Breast epithelium (tissue), 4 donors: ENCODE measurements around the gene SUFU. TPM values are rescaled to one million over a fixed set of nuclear protein-coding genes. Genes with fewer than 3 reads are reported as not detected.

Experiments
- DNase-seq, 2 donors: peaks; one replicate each; pipeline ENCODE4 v3.0.0-alpha.2; 2019; ENCODE audit warnings: low spot score in 2 of 2
- H3K27ac ChIP-seq, 2 donors: fragments of 200-600 bp; sonication (generic) in 1 of 2; one replicate each; pipeline ENCODE4 v1.5.1; 2016 to 2019; ENCODE audit warnings: mild to moderate bottlenecking in 1 of 2
- H3K27me3 ChIP-seq, 2 donors: fragments of 200-600 bp; sonication (generic) in 1 of 2; one replicate each; pipeline versions ENCODE4 v1.5.1 to v1.6.0; 2017 to 2019; ENCODE audit warnings: control low read depth in 1 of 2, mild to moderate bottlenecking in 1 of 2
- H3K36me3 ChIP-seq: fragments of 200-600 bp; one replicate; pipeline ENCODE4 v1.5.1; 2019
- H3K4me1 ChIP-seq, 2 donors: fragments of 200-600 bp; sonication (generic); one replicate each; pipeline ENCODE4 v1.5.1; 2016 to 2019; ENCODE audit warnings: control low read depth in 1 of 2
- H3K4me3 ChIP-seq, 3 donors: fragments of 200-600 bp; sonication (generic); 1 replicate in 2 of 3; 2 replicates in 1 of 3; pipeline ENCODE4 v1.5.1; 2016 to 2019; ENCODE audit warnings: mild to moderate bottlenecking in 3 of 3, moderate library complexity in 2 of 3
- H3K9me3 ChIP-seq, 2 donors: fragments of 200-600 bp; sonication (generic) in 1 of 2; one replicate each; pipeline ENCODE4 v1.5.1; 2016 to 2019; ENCODE audit warnings: control low read depth in 1 of 2
- POLR2A ChIP-seq: fragments of 450-650 bp; IDR thresholded peaks from one replicate; pipeline ENCODE4 v1.6.1; 2016; ENCODE audit warnings: antibody characterized with exemption, mild to moderate bottlenecking, moderate library complexity
- POLR2AphosphoS5 ChIP-seq, 3 donors: sonication (generic); formaldehyde crosslinking; IDR thresholded peaks; one replicate each; pipeline ENCODE4 v1.6.1; 2017; ENCODE audit warnings: antibody characterized with exemption in 3 of 3
- intact Hi-C: fragments of 100-400 bp; cut with DNase I; formaldehyde crosslinking; loops from one replicate; pipeline ENCODE4 v1.15.1; 2023; ENCODE audit warnings: low total_unique reads
- total RNA-seq, 3 donors: library from RNA; depleted of rRNA; stranded (reverse); fragments of >200 nt; gene quantifications; one replicate each; pipeline ENCODE4 v1.1.0, GENCODE V29; 2016
- TF ChIP-seq, protein P1 (sequence below), 3 donors: fragments of 450-650 bp; IDR thresholded peaks; one replicate each; pipeline ENCODE4 v1.5.1; 2016 to 2017; ENCODE audit warnings: antibody characterized with exemption in 3 of 3, mild to moderate bottlenecking in 3 of 3, moderate library complexity in 3 of 3

The SUFU gene
- total RNA-seq, 3 donors from 2014 or later, result 6.2 to 9.1 (median 8.6) TPM

DNA sequence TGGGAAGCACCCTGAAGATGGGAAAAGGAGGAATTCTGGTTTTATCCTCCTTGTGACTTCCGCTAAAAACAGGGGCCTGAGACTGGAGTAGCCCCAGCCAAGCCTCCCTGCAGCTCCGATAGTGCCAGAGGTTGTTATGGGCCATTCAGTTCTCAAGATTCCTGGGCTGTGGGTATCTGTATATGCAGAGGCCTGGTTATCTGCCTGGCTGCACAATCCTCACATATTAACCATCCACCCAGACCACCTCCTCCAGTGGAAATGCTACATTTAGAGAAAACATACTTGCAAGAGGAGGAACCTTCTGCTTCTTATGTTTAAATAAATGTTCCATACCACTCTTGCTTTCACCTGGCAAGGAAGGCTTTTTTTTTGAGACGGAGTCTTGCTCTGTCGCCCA lies 175.8 kb downstream of the SUFU start:
- Histone ChIP-seq H3K4me1 (peaks cover 13 to 26% of the 10 kb centered on the region in 2 donors), H3K27me3 (no peaks in the 10 kb centered on the region), H3K27ac (no peak overlapping the region), H3K36me3 (no peaks in the 10 kb centered on the region), H3K9me3 (no peaks in the 10 kb centered on the region), H3K4me3 (no peak overlapping the region)
- TF ChIP-seq POLR2A, result no peak
- TF ChIP-seq, protein P1, sequence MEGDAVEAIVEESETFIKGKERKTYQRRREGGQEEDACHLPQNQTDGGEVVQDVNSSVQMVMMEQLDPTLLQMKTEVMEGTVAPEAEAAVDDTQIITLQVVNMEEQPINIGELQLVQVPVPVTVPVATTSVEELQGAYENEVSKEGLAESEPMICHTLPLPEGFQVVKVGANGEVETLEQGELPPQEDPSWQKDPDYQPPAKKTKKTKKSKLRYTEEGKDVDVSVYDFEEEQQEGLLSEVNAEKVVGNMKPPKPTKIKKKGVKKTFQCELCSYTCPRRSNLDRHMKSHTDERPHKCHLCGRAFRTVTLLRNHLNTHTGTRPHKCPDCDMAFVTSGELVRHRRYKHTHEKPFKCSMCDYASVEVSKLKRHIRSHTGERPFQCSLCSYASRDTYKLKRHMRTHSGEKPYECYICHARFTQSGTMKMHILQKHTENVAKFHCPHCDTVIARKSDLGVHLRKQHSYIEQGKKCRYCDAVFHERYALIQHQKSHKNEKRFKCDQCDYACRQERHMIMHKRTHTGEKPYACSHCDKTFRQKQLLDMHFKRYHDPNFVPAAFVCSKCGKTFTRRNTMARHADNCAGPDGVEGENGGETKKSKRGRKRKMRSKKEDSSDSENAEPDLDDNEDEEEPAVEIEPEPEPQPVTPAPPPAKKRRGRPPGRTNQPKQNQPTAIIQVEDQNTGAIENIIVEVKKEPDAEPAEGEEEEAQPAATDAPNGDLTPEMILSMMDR (IDR thresholded peaks at IDR 0.05), result no peak
- TF ChIP-seq POLR2AphosphoS5 (IDR thresholded peaks at IDR 0.05), result no peak
- DNase-seq, result no peak
- intact Hi-C loops, result no loop called here

DNA sequence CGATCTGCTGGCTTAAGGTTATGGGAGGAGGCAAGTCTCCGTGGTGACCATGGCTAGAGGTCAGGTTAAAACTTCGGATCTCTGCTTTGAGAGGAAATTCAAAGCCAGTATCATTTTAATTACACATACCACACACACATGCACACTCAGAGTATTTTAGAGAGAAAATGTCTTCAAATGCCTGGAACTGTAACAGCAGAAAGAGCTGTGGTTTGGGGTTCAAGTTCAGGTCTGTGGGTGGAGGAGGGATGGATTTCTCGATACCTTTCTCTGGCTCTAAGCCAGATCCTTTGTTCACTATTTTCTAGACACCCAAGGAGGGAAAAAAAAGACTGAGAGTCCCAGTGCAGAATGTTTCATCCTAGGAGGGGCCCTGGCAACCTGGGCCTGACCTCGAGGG lies 177.9 kb downstream of the SUFU start:
- Histone ChIP-seq H3K4me3 (no peak overlapping the region), H3K36me3 (no peaks in the 10 kb centered on the region), H3K4me1 (peaks cover 4 to 14% of the 10 kb centered on the region in 2 donors), H3K9me3 (no peaks in the 10 kb centered on the region), H3K27ac (no peak overlapping the region), H3K27me3 (no peaks in the 10 kb centered on the region)
- DNase-seq, result no peak
- TF ChIP-seq, protein P1 (IDR thresholded peaks at IDR 0.05), result no peak
- TF ChIP-seq POLR2A, result no peak
- intact Hi-C loops, result no loop called here

DNA sequence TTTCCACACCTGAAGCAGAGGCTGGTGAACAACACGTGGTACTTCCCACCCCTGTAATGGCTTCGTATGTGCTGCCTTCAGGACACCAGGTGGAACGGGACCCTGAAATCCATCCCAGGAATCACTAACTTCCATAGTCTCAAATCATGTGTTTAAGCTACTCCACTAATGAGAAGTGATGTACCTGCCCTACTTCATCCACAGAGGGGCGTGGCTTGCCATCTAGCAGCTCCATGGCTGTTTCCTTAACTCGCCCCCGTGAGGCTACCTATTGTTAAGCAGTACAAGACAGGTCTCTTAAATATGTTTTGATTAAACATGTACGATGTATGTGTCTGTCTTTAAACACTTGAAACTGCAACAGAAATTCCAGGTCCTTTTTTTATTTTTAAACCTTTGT lies 178.6 kb downstream of the SUFU start:
- TF ChIP-seq, protein P1 (IDR thresholded peaks at IDR 0.05), result no peak
- TF ChIP-seq POLR2A (no peak), POLR2AphosphoS5 (IDR thresholded peaks at IDR 0.05) (no peak)
- intact Hi-C loops, result no loop called here
- Histone ChIP-seq H3K4me1 (peaks cover 0 to 7% of the 10 kb centered on the region in 2 donors), H3K9me3 (no peaks in the 10 kb centered on the region), H3K36me3 (no peaks in the 10 kb centered on the region), H3K27me3 (no peaks in the 10 kb centered on the region), H3K27ac (no peak overlapping the region), H3K4me3 (no peak overlapping the region)
- no peak for DNase-seq

DNA sequence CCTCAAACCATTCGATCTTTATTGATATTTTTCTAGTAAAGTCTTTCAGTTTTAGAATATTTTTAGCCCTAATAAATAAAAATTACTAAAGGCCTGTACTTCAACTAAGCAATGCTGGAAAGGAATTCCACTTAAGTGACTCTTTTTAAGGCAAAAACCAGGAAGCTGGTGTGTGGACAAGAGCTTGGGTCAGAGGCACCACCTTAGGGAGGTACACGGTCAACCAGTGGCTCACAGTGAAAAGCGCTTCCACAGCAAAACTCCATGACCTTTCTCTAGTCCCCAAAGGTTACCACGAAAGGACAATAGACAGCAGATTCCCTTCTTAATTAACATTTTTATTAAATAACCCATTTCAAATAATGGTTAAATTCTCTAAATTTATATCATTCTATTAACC lies 179.2 kb downstream of the SUFU start:
- Histone ChIP-seq H3K27me3 (no peaks in the 10 kb centered on the region), H3K36me3 (no peaks in the 10 kb centered on the region), H3K9me3 (no peaks in the 10 kb centered on the region), H3K4me1 (peaks cover 0 to 6% of the 10 kb centered on the region in 2 donors), H3K4me3 (no peak overlapping the region), H3K27ac (no peak overlapping the region)
- intact Hi-C loops, result no loop called here
- TF ChIP-seq, protein P1 (IDR thresholded peaks at IDR 0.05), result no peak
- TF ChIP-seq POLR2AphosphoS5 (IDR thresholded peaks at IDR 0.05) (no peak), POLR2A (no peak)
- DNase-seq, result no peak

Other genes starting within 250 kb of the SUFU start
- 10 to 100 TPM; 11.0 to 21.0 (median 18.9) TPM for gene NFKB2, start 108.3 kb upstream of the SUFU start, total RNA-seq
- 10 to 100 TPM in 1 of 3 donors, 1 to 10 TPM in 1, under 1 TPM in 1; 0.96 to 13.4 (median 6.3) TPM for gene PSD, start 85.2 kb upstream of the SUFU start, total RNA-seq
- gene FBXL15, start 83.1 kb upstream of the SUFU start, total RNA-seq, result 10 to 100 TPM; 16.8 to 24.8 (median 21.0) TPM
- 10 to 100 TPM; 49.8 to 54.4 (median 50.3) TPM for gene CUEDC2, start 71.4 kb upstream of the SUFU start, total RNA-seq
- gene C10orf95, start 52.4 kb upstream of the SUFU start, total RNA-seq, result under 1 TPM in 2 of 3 donors, not detected in 1; 0.33 to 0.59 TPM
- gene ACTR1A, start 1.3 kb upstream of the SUFU start, total RNA-seq, result 100 to 1,000 TPM in 1 of 3 donors, 10 to 100 TPM in 2; 84.9 to 110 (median 92.5) TPM
- 100 to 1,000 TPM in 1 of 3 donors, 10 to 100 TPM in 2; 74.6 to 128 (median 88.8) TPM for gene TRIM8, start 140.5 kb downstream of the SUFU start, total RNA-seq
- 1 to 10 TPM; 5.1 to 7.3 (median 5.9) TPM for gene ARL3, start 210.4 kb downstream of the SUFU start, total RNA-seq
- 10 to 100 TPM in 1 of 3 donors, 1 to 10 TPM in 2; 3.8 to 10.4 (median 4.9) TPM for gene SFXN2, start 210.7 kb downstream of the SUFU start, total RNA-seq
- 100 to 1,000 TPM; 114 to 174 (median 143) TPM for gene WBP1L, start 240.0 kb downstream of the SUFU start, total RNA-seq